ENCODE data around the gene IGLON5.

DNA sequence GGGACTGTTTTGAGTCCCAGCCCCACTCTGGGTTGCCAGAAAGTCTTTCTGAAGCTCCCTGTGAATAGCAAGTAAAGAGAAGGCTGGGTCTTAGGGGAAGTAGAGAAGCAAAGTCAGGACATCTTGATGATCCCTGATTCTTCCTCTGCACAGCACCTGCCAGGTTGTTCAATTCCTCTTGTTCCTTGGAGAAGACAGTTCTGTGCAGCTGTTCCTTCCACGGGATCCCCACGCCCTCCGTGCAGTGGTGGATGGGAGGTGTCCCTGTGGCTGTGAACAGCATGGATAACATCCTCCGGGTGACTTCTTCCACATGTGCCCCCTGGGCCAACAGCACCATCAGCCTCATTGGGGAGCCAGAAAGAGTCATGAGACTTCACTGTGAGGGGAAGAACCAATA is 29.1 kb upstream of the IGLON5 start:
- TF ChIP-seq, protein P1, sequence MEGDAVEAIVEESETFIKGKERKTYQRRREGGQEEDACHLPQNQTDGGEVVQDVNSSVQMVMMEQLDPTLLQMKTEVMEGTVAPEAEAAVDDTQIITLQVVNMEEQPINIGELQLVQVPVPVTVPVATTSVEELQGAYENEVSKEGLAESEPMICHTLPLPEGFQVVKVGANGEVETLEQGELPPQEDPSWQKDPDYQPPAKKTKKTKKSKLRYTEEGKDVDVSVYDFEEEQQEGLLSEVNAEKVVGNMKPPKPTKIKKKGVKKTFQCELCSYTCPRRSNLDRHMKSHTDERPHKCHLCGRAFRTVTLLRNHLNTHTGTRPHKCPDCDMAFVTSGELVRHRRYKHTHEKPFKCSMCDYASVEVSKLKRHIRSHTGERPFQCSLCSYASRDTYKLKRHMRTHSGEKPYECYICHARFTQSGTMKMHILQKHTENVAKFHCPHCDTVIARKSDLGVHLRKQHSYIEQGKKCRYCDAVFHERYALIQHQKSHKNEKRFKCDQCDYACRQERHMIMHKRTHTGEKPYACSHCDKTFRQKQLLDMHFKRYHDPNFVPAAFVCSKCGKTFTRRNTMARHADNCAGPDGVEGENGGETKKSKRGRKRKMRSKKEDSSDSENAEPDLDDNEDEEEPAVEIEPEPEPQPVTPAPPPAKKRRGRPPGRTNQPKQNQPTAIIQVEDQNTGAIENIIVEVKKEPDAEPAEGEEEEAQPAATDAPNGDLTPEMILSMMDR (conservative IDR thresholded peaks at IDR 0.05) = no peak
- TF ChIP-seq EZH2 (IDR thresholded peaks at IDR 0.05; ENCODE audit: low read depth) = no peak
